Uterus (tissue), 4 donors: Measurements from ENCODE around the gene ZBTB46. TPM values are rescaled to one million over a fixed set of nuclear protein-coding genes. Genes with fewer than 3 reads are reported as not detected.

ENCODE experiments used
- DNase-seq, 2 donors: peaks; one replicate each; pipeline ENCODE4 v3.0.0-alpha.2; 2019 to 2020
- H3K27ac ChIP-seq, 2 donors: fragments of 200-600 bp; sonication (generic); 1 replicate in 1 of 2; 2 replicates in 1 of 2; pipeline ENCODE4 v1.5.1; 2016 to 2018
- H3K27me3 ChIP-seq, 2 donors: fragments of 200-600 bp; sonication (generic); one replicate each; pipeline ENCODE4 v1.5.1; 2018 to 2019; ENCODE audit warnings: control low read depth in 1 of 2
- H3K36me3 ChIP-seq, 2 donors: fragments of 200-600 bp; sonication (generic); one replicate each; pipeline ENCODE4 v1.5.1; 2019; ENCODE audit warnings: control low read depth in 1 of 2
- H3K4me1 ChIP-seq, 2 donors: fragments of 200-600 bp; sonication (generic); one replicate each; pipeline ENCODE4 v1.5.1; 2018 to 2019; ENCODE audit warnings: control low read depth in 1 of 2
- H3K4me3 ChIP-seq, 2 donors: fragments of 200-600 bp; sonication (generic); 1 replicate in 1 of 2; 2 replicates in 1 of 2; pipeline ENCODE4 v1.5.1; 2018 to 2019; ENCODE audit warnings: mild to moderate bottlenecking in 1 of 2
- H3K9me3 ChIP-seq, 2 donors: fragments of 200-600 bp; sonication (generic); one replicate each; pipeline ENCODE4 v1.5.1; 2019; ENCODE audit warnings: control low read depth in 1 of 2
- CTCF ChIP-seq, 4 experiments: fragments of 200-600 bp in 2 of 4; fragments of 450-650 bp in 2 of 4; sonication (generic) in 2 of 4; IDR thresholded peaks; one replicate each; pipeline ENCODE4 v1.5.1; 2016 to 2019; ENCODE audit warnings: antibody characterized with exemption in 4 of 4, mild to moderate bottlenecking in 2 of 4, moderate library complexity in 1 of 4
- POLR2A ChIP-seq, 2 donors: fragments of 450-650 bp; IDR thresholded peaks; one replicate each; pipeline ENCODE4 v1.6.1; 2016; ENCODE audit warnings: antibody characterized with exemption in 2 of 2, mild to moderate bottlenecking in 1 of 2, moderate library complexity in 1 of 2
- intact Hi-C: fragments of 100-400 bp; cut with DNase I; formaldehyde crosslinking; loops from one replicate; pipeline ENCODE4 v1.15.1; 2023; ENCODE audit warnings: low total_unique reads
- total RNA-seq, 4 donors: library from RNA; depleted of rRNA in 3 of 4; stranded (reverse); fragments of >200 nt in 3 of 4; gene quantifications; one replicate each; pipeline versions ENCODE4 v1.1.0 to v1.2.4, GENCODE V29; 2014 to 2023
- donor health status: DM: yes; HTN: yes; CAD: no.

Gene ZBTB46
- total RNA-seq, 4 donors from 2014 or later: 5.0 to 62.8 (median 38.8) TPM

- Histone ChIP-seq H3K36me3 (no peaks in the 10 kb centered on the region), H3K4me1 (no peaks in the 10 kb centered on the region), H3K27ac (no peak overlapping the region), H3K27me3 (no peaks in the 10 kb centered on the region), H3K9me3 (no peaks in the 10 kb centered on the region), H3K4me3 (no peak overlapping the region)
- TF ChIP-seq CTCF (IDR thresholded peaks at IDR 0.05) (no peak), POLR2A (IDR thresholded peaks at IDR 0.05) (no peak)
- intact Hi-C loops: no loop called here
- DNase-seq: no peak
These were observed 9.3 kb downstream of the ZBTB46 start for GRCh38 chr20:63821811-63822210.

DNA sequence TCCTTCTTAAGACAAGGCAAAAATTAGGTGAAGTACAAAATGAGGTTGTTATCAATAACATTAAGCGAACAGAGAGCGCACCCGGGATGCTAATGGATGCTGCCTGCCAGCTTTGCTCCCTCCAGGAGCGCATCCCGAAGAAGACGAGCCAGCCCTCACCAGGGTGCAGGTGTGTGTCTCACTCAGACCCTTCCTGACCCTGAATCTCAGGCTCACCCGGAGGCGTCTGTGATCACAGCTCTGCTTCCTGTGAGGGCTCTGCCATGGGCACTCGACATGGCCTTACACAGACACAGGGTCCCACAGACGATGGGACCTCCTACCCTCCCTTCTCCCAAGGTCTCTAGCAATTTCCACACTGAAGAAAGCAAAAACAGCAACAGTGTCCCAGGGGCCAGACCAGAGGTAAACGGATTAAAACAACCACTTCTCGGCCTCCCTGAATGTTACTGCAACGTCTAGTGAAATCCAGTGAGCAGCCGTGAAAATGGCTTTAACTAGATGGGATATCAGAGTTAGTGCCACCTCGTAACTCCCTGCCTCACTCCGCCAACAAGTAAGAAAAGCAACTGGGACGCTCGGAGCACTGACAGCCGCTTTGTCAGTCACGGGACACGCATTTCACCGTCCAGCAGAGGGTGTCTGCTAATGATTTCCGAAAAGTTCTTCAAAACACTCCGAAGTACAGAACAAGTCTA, 11.7 kb downstream of the ZBTB46 start:
- Histone ChIP-seq H3K9me3 (no peaks in the 10 kb centered on the region), H3K4me1 (no peaks in the 10 kb centered on the region), H3K36me3 (no peaks in the 10 kb centered on the region), H3K27ac (peak overlapping the region in 1 of 2 donors; percentile 75), H3K4me3 (peak overlapping the region in 1 of 2 donors; percentile 8), H3K27me3 (no peaks in the 10 kb centered on the region)
- intact Hi-C loops: no loop called here
- DNase-seq: peak; percentile 49 to 51
- peak; percentile 35 to 54 (median 38) for TF ChIP-seq CTCF (IDR thresholded peaks at IDR 0.05)
- no peak for TF ChIP-seq POLR2A (IDR thresholded peaks at IDR 0.05)

GRCh38 chr20:63815615-63816253, 15.3 kb downstream of the ZBTB46 start:
- no peak for DNase-seq
- Histone ChIP-seq H3K27ac (no peak overlapping the region), H3K9me3 (no peaks in the 10 kb centered on the region), H3K4me3 (no peak overlapping the region), H3K4me1 (no peaks in the 10 kb centered on the region), H3K27me3 (no peaks in the 10 kb centered on the region), H3K36me3 (no peaks in the 10 kb centered on the region)
- intact Hi-C loops: no loop called here
- no peak for TF ChIP-seq POLR2A (IDR thresholded peaks at IDR 0.05)
- TF ChIP-seq CTCF (IDR thresholded peaks at IDR 0.05): no peak

DNA sequence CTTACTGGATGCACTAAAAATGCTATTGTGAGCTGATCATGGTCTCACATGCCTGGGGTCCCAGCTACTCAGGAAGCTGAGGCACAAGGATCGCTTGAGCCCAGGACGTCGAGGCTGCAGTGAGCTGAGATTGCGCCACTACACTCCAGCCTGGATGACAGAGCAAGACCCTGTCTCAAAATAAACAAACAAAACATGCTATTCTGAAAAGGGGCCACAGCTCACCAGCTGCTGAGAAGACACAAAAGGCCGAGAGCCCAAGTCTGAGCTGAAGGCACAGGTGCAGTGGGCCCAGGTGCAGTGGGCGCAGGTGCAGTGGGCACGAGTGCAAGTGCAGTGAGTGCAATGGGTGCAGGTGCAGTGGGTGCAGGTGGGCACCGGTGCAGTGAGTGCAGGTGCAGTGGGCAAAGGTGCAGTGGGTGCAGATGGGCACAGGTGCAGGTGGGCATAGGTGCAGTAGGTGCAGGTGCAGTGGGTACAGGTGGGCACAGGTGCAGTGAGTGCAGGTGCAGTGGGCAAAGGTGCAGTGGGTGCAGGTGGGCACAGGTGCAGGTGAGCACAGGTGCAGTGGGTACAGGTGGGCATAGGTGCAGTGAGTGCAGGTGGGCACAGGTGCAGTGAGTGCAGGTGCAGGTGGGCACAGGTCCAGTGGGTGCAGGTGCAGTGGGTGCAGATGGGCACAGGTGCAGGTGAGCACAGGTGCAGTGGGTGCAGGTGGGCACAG, 16.0 kb downstream of the ZBTB46 start:
- Histone ChIP-seq H3K4me1 (no peaks in the 10 kb centered on the region), H3K27me3 (no peaks in the 10 kb centered on the region), H3K9me3 (no peaks in the 10 kb centered on the region), H3K4me3 (no peak overlapping the region), H3K36me3 (no peaks in the 10 kb centered on the region), H3K27ac (no peak overlapping the region)
- TF ChIP-seq CTCF (IDR thresholded peaks at IDR 0.05) (no peak), POLR2A (IDR thresholded peaks at IDR 0.05) (no peak)
- intact Hi-C loops: no loop called here
- no peak for DNase-seq

DNA sequence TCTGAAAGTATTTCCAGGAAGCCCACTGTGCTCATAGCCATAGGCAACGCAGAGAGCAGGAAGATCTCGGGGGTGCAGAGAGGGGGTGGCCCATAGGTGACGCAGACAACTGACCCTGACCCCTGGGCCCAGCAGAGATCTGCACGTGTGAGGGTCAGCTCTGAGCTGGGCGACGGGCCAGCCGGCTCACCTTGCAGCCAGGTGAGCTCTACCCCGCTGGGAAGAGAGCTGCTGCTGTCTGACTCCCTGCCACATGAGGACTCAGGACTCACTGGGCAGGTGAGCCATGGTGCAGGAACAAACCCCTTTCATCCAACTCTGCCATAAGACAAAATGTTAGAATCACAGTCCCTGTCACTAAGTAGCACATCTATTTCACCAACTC, 19.6 kb downstream of the ZBTB46 start:
- H3K27me3 ChIP-seq: no peaks in the 10 kb centered on the region
- intact Hi-C loops: no loop called here
- DNase-seq: no peak

More for the DNA sequence above, 19.6 kb downstream of the ZBTB46 start:
- no peaks in the 10 kb centered on the region for H3K36me3 ChIP-seq
- no peaks in the 10 kb centered on the region for H3K9me3 ChIP-seq
- no peaks in the 10 kb centered on the region for H3K4me1 ChIP-seq
- no peak overlapping the region for H3K4me3 ChIP-seq
- H3K27ac ChIP-seq: no peak overlapping the region
- TF ChIP-seq POLR2A (IDR thresholded peaks at IDR 0.05) (no peak), CTCF (IDR thresholded peaks at IDR 0.05) (no peak)
